NCI-H2227 treated with DMSO at 0.1 percent for 48 hours (cell line): ENCODE measurements around the gene CCR3.

Experiments used
- DNase-seq: peaks from one replicate; lab custom pipeline; 2025; lab: John Stamatoyannopoulos, UW

Gene CCR3

DNA sequence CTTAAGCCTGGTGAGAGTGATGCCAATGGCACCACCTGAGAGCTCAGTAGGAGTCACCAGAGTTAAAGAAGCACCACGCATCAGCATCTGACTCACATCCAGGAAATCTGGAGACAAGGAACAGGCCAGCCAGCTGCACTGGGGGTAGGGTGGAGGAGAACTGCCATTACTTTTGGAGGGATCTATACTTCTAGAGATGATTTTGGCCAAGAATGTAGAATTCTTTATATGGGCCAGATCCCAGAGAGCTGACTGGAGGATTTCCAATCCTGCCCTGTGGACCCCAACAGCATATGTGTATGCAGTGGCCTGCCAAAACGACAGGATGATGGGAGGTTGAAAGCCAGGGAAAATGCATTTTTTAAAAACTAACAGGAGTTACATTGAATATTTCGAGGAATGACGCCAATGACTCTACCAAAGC lies 29.8 kb downstream of the CCR3 start:
- DNase-seq = no peak

DNA sequence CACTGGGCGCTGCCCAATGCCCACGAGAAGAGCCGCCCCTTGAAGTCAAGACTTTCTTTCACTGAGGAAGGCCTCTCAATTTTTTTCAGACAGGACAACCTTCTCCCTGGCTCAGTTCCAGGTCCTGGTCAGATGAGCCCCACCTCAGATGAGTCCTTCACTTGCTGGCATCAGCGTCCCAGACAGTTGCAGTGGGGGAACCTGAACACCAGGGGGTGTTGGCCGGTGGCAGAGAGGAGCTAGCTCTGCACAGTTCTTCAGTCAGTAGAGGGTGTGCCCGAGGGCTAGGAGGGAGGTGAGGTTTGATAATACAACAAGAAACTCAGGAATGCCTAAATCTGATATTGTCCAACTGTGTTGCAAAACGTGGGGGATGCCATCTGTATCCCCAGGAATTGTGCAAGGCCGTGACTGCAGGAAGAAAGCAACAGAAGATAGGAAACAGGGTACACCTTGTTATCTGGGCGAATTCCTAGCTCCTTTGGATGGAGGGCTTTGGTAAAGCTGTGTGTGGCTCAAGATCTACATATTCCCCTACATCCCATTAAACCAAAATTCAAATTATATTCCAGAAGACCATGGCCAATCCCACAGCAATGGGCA lies 34.3 kb downstream of the CCR3 start:
- no peak for DNase-seq

DNA sequence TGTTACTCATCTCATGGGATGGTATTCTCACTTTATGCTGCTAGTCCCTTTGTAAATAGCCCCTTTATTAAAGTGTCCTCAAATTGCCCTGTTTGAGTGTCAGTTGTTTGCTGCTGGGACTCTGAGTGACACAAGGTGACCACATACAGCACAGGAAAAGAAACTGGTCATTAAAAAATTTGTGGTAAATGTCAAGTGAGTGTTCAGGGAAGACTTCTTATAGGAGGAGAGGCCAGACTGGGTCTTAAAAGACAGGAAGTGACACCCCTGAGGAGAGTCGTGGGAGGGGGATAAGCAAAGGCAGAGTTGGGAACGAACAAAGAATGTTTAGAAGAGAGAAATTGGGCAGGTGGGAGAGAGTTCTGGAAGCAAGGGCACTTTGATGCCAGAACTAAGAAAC lies 35.2 kb downstream of the CCR3 start:
- DNase-seq = no peak

DNA sequence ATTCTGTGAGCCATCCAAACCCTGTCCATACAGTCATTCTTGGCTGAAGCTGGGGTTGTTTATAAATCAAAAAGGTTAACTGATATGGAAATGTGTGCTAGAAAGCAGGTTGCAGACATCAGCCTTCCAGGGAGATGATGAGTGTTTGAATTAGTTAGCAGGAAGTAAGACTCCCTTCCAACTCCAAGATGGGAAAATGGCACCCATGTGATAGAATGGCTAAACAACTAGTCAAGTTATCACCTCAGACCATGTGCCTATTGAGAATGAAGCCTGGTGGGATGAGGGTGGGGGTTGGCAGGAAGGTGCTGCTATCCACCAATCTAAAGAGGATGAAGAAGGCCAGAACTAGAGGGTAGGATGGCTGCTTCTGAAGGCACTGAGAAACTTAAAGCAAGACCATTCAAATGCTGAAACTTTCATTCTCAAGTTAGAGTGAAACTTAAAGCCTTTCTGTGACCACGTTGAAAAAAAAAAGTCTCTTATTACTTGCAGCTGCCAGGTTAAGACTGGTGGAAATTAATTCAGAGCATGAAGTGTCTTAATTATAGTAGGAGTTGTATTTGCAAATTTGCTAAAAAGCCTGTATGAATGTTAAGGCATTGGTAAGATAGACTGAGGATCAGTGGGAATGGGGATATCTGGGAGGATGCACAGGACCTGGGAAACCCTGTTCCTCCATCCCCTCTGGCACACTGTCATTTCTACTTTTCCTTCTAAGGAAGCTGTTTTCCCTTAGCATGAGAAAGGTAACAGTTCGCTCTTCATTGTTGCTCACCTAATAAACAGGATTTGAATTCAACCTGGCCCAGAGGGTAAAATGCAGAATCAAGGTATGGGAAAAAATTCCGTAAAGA lies 36.8 kb downstream of the CCR3 start:
- no peak for DNase-seq

DNA sequence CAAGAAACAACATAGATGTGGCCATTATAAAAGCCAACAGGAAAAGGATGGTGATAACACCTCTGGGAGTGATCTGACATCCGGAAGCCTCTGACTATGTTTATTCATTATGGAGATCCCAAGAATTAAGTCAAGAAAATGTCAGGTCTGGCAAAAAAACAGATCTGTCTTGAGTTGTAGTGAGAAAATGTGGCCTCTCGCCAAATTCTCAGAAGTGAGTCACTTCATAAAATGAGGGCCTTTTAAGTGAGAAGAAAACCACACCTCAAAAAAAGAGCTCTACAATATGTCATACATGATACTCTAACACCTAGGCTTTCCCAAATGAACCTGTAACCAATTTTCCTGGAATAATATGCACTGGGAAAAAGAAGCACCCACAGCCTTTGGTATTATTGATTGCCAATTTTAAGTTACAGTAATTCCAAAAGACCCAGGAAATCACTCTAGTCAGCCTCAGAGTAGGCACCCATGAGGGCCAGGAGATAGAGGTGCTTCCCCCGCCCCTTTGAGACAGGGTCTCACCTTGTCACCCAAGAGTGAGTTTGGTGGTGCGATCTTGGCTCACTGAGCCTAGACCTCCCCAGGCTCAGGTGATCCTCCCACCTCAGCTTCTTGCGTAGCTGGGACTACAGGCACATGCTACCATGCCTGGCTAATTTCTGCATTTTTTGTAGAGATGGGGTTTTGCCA lies 38.0 kb downstream of the CCR3 start:
- DNase-seq = no peak

DNA sequence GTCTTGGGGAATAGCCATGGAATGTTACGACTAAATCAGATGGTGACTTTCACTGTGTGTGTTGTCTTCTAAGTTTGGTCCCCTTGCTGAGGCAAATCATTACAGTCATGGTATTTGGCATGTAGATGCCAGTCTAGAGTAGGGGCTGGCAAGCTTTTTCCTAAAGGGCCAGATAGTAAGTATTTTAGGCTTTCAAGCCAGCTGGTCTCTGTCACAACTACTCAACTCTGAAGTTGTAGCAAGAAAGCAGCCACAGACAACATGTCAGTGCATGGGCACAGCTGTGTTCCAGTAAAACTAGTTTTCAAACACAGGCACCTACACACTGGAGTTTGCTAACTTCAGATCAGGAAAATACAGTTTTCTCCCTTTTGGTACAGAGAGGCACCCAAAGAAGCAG lies 39.3 kb downstream of the CCR3 start:
- DNase-seq = no peak

DNA sequence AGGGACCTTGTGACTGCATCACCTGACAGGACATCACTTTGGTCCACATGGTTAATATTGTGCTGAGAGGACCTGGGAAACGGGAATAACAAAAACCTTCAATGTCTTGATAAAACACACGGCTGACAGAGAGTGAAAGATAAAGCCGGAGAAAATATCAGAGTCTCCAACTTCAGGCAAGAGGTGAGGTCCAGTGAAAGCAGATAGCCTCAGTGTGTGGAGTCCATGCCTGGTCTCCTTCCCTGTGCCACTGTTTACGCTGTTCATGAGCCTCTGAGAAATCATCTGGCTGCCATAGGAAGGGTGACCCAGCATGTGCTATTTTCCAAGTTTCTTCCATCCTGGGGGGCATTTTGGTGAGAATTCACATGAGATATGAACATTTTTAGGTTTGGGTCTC lies 39.8 kb downstream of the CCR3 start:
- DNase-seq = no peak

DNA sequence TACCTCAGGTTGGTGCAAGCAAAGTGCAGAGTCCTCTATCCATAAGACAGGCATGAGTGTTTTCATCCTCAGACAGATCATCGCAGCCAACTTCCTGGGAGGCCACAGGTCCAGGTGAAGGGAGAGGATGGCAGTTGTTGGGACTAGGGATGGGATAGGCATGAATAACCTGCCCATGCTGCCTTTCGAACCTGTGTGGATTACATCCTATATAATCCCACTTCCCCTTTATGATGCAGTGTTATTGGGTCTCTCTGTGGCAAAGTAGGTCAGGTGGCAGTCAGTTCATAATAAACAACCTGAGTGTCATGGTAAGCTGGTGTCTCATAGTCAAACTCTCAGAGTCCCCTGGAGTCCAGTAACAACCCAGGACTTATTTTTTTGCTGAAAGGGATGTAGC lies 40.4 kb downstream of the CCR3 start:
- DNase-seq = no peak

DNA sequence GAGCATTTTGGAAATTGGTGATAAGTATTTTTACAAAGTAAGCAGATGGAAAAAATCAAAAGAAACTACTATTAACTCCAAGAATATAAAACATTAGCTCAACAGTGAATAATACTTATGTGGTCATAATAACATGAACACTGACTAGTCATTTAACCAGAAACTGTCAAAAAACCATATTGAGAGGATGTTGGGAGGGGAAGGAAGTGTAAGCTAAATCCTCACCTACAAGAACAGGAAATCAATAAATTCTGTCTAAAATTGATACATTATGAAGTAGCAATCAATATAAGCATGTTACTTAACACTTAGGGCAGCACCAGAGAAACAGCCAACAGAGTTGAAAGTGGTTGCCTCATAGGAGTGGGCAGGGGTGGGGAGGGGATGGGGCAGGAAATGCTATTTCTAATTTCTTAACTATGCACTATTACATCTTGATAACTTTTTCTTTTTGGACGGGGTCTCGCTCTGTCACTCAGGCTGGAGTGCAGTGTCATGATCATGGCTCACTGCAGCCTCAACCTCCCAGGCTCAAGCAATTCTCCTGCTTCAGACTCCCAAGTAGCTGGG lies 41.7 kb downstream of the CCR3 start:
- DNase-seq = no peak

DNA sequence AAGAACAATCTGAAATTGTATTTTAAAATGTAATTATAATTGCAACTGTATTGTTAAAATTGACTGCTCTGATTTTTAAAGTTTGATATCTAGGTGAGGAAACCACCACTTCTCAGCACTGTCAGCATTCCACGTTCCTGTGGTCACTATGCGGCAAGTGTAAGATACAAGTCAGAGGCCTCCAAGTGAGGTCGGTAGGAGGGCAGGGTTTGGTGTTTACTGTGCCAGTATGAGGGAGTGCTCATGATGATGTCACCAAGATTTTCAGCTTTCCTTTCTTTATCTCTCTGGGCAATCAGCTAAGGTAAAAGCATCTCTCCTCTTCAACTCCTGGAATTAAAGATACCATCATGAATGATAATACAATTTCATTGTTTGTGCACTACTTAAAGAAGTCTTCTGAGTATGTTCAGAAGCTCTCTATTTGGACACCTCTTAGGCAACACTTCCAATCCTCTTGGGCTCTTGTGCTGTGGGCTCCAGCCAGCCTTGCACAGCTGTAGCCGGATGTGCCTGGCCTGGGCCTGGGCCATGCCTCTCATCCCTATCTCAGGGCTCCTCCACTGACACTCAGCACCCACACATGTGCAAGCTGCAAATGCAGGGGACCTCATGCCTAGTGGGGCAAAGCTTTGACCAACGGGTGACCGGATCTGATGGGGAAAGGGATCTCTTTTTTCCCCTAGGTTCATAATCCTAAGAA lies 42.9 kb downstream of the CCR3 start:
- DNase-seq = no peak

DNA sequence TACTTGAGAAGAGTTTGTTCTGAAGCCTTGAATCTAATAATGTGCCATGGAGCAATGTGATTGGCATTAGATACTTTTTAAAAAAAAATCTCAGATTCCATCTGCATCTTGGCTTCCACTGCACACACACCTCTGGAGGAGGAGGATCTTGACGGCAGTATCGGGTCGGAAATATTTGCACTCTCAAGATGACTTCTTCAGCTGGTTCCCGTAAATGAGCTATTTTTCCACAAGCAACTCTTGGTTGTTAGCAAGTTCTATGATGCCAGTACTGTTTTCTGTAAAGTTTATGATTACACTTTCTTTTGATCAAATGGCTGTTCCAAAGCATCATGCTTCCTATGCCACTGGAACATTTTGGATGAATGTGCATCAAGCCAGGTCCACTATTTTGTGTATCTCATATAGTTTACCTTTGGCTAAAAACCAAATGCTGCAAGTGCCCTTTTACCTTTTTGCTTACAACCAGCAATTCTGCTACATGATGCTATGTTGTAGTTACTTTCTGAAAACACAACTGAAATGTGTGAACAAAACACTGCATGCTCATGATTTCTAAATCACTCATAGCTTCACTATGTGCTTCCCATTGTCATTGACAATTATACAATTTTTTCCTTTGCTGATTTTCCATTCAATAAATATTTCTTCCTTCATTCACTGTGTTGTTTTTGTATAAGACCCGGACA lies 43.8 kb downstream of the CCR3 start:
- DNase-seq = no peak

DNA sequence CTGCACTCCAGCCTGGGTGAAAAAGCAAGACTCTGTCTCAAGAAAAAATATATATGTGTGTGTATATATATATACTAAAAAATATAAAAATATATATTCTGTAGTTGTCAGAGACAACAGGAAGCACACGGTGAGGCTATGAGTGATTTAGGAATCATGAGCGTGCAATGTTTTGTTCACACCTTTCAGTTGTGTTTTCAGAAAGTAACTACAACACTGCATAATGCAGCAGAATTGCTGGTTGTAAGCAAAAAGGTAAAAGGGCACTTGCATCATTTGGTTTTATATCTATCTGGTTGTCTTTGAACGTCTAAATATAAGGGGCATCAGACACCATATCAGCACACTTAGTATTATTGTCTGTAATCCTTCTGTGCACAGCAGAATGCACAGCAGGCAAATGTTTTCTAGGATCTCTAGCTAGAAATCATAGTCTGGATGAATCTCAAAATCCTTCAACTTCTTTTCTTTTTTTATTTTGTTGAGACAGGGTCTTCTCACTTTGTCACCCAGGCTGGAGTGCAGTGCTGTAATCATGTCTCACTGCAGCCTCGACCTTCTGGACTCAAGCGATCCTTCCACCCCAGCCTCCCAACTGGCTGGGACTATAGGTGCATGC lies 44.8 kb downstream of the CCR3 start:
- no peak for DNase-seq

DNA sequence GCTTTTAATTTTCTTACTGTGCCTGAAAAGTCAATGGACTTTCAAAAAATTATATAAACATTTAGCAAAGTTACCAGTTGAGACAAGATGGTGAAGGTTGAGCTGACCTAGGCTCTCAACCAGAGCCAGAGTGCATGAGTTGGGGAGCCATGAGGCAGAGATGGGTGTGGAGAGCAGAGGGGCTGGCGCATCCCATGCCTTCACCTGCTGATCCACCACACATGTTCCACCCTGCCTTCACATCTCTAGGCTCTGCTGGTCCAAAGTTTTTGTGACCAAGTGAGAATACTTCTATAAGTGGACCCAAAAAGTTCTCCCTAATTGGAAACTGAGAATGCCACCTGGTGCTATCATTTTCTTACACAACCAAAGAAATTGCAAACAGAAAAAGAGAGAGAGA lies 47.3 kb downstream of the CCR3 start:
- DNase-seq = no peak

DNA sequence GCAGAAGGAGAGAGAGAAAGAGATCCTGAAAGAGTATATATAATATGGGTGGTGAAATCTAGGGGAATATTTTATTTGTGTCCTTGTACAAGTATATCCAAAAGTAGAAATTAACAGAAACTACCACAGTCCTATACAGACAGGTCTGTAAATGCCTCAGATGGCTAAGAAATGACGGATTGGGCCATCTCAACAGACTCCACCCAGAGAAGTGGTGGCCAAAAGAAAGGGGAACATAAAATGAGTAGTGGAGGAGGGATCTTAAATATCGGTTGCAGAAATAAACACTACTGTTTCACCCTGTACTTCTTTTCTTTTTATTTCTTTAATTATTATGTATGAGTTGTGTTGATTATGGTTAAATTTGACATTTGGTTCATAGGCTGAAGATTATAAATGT lies 47.7 kb downstream of the CCR3 start:
- DNase-seq = no peak

DNA sequence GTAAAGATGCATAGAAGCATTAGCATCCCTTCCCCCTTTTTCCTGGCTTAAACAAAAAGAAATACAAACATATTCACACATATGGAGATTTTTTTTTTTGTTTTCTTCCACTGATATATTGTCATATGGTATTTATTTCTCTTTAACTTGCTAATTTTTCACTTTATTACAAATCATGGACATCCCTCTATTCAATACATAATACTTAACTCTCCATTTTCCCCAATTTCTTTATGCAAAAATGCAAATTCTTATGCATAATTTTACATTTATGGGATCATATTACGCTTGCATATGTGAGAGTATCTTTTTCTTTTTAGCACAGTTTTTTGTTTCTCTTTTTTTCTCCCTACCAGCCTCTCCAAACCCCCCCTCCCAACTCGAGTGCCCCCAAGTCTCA lies 48.8 kb downstream of the CCR3 start:
- no peak for DNase-seq

DNA sequence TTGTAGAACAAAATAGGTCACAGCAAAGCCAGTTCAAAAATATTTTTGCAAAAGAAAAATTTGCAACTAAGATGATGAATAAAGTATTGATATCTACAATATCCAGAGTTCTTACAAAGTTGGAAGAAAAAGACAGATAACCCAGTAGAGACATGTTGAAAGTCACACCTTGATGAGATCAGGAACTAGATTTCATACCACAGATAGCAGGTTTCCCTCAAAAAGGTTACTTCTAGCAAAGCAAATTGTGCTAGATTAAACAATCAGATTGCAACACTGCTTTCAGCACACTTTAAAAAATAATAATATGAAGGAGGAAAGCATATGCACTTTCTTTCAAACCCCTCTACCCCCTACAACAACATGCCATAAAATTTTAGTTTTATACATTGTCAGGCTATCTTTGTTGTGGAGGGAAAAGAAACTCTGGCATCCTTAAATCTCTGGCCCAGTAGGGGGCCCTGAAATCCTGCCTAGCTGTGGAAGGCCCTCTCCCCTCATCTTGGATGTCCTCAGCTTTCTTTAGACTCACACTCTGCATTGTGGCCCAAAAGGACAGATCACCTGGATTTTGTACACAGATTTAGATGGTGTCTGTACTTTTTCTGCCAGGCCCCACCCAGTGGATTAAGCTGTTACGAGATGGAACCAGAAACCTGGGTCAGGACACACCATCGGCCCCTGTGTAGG lies 50.9 kb downstream of the CCR3 start:
- DNase-seq = no peak

DNA sequence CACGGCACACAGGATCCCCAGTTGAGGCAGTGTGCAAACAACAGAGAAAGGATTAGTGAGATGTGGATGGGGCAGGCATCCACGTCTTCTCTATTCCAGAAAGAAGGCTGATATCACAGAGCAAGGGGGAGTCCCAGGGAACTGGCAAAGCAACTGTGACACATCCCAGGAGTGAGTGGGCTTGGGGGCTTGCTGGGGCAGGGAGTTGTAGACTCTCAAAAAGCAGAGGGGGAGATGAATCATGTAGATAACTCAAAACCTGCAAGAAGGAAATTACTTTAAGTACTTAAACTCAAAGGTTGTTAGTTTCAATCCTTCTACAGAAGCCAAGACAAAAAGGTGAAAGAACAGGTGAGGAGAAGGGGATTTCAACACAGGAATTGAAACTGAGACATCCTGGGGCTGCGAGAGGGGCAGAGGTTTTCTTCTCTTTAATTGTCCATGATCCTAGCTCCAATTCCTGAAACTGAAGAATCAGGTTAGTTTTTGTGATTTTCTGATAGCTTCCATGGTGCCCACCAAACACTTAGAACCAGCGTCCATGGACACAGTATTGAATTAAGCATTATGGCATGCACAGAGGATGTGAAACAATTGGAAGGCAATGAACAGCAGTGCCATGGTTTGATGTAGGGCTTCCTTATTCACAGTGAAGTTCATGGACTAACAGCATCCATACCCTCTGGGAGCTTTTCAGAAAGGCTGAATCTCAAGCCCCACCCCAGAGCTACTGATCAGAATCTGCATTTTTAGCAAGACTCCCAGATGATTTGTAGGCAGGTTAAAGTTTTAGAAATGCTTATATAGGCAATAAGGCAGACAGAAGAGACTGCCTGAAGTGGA lies 52.0 kb downstream of the CCR3 start:
- no peak for DNase-seq

DNA sequence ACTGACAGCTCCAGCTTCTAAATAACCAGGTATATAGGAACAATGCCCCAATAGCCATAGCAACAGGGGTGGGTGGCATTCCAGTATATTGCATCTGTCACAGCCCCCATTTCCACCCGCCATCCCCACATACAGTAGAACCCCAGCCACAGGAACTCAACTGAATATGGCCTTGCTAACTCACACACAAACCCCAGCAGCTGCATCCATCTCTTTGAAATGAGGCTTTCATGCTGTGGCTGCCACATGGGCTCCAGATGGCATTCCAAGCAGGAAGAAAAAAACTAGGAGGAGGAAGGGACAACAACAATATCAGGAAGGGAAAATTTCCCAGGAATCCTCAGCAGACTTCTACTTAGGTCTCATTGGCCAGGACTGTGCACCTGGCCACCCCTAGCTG lies 54.6 kb downstream of the CCR3 start:
- DNase-seq = no peak

DNA sequence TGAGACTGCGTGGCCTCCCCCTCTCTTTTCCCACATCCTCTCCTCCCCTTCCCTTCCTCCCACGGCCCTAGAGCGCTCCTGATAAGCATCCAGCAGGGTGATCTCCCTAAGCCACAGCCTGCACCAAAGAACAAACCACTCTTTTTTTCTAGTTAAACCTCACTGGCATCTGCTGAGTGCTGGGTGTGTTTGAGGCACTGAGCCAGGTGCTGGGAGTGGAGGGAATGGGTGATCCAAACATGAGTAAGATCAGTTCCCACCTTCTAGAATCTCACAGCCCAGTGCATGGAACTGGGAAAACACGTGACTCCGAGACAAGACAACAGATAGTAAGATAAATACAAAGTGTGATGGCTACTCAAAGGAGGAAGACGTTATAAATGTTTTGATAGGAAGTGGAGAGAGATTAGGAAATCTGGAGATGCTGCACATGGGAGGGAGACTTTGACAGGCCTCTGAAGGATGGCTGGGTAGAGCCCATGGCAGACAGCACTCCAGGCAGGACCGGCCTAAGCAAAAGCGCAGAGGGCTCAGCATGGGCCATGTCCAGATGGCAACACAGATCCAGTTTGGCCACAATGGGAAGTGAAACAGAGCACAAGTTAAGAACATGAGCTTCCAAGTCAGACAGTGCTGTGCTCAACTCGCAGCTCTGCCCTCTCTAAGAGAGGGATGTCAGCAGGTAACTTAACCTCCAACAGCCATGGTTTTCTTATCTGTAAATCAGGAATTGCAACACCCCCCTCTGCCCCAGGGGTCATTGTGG lies 55.6 kb downstream of the CCR3 start:
- DNase-seq = no peak
